ENCODE results near the gene CSAD.

GRCh38 chr12:53213348-53213747, 32.6 kb upstream of the CSAD start:
- TF ChIP-seq EZH2 (IDR thresholded peaks at IDR 0.05; ENCODE audit: insufficient read depth, poor library complexity, severe bottlenecking): no peak
- no peak for TF ChIP-seq EZH2phosphoT487 (IDR thresholded peaks at IDR 0.05; ENCODE audit: insufficient read depth, low read depth)
